HEK293 (cell line): ENCODE measurements around the gene ADRB2.

Source experiments
- CTCF ChIA-PET: fragments of 350-600 bp; formaldehyde crosslinking; extraction: SDS; loops from one replicate; lab custom pipeline; 2021; ENCODE audit warnings: antibody characterized with exemption; lab: Yijun Ruan, JAX
- POLR2A ChIA-PET: fragments of 300-600 bp; formaldehyde crosslinking; extraction: SDS; loops from one replicate; lab custom pipeline; 2020; ENCODE audit warnings: antibody characterized with exemption, inconsistent platforms; lab: Yijun Ruan, JAX
- H3K27ac ChIP-seq: fragments of 200-500 bp; sonication (Bioruptor generic); 2 replicates; pipeline ENCODE4 v1.5.1; 2014; ENCODE audit warnings: low read depth, low read length, control low read depth, inconsistent platforms; ENCODE audit errors: extremely low read depth
- H3K36me3 ChIP-seq, 2 experiments: fragments of 200-500 bp in 1 of 2; sonication (Bioruptor generic) in 1 of 2; 1 replicate in 1 of 2; 2 replicates in 1 of 2; pipeline ENCODE4 v1.5.1; 2014 to 2017; ENCODE audit warnings: inconsistent platforms in 2 of 2, low read length in 2 of 2; ENCODE audit not compliant: control insufficient read depth in 2 of 2, insufficient read depth in 1 of 2
- H3K4me1 ChIP-seq: fragments of 200-500 bp; sonication (Bioruptor generic); 2 replicates; pipeline ENCODE4 v1.5.1; 2014; ENCODE audit warnings: mild to moderate bottlenecking, low read length, inconsistent platforms; ENCODE audit not compliant: control insufficient read depth, insufficient read depth
- H3K4me3 ChIP-seq: 2 replicates; pipeline ENCODE4 v1.5.1; 2011; ENCODE audit warnings: low read depth, mild to moderate bottlenecking, control low read depth, low read length, moderate library complexity
- H3K9me3 ChIP-seq: fragments of 200-500 bp; sonication (Bioruptor generic); 2 replicates; pipeline ENCODE4 v1.5.1; 2014; ENCODE audit warnings: low read depth, low read length, inconsistent platforms; ENCODE audit not compliant: control insufficient read depth, insufficient read depth
- EGR2 ChIP-seq: fragments of 450-650 bp; formaldehyde crosslinking; IDR thresholded peaks from 2 replicates; pipeline ENCODE4 v1.5.1; 2016; ENCODE audit warnings: low read depth, missing biosample characterization, missing genetic modification characterization
- GLIS1 ChIP-seq: fragments of 450-650 bp; formaldehyde crosslinking; IDR thresholded peaks from 2 replicates; pipeline ENCODE4 v1.5.1; 2016; ENCODE audit warnings: missing biosample characterization, missing genetic modification characterization
- PRDM6 ChIP-seq: fragments of 450-650 bp; formaldehyde crosslinking; IDR thresholded peaks from 2 replicates; pipeline ENCODE4 v1.5.1; 2017; ENCODE audit warnings: missing biosample characterization, missing genetic modification characterization
- SP7 ChIP-seq: fragments of 450-650 bp; formaldehyde crosslinking; IDR thresholded peaks from 2 replicates; pipeline ENCODE4 v1.5.1; 2016; ENCODE audit warnings: missing biosample characterization, missing genetic modification characterization
- ZFP41 ChIP-seq: fragments of 450-650 bp; formaldehyde crosslinking; IDR thresholded peaks from 2 replicates; pipeline ENCODE4 v1.5.1; 2016; ENCODE audit warnings: missing biosample characterization, missing genetic modification characterization, borderline replicate concordance
- ZNF10 ChIP-seq: fragments of 450-650 bp; formaldehyde crosslinking; IDR thresholded peaks from 2 replicates; pipeline ENCODE4 v1.5.1; 2017; ENCODE audit warnings: missing biosample characterization, missing genetic modification characterization
- ZNF23 ChIP-seq: fragments of 450-650 bp; formaldehyde crosslinking; IDR thresholded peaks from 2 replicates; pipeline ENCODE4 v1.5.1; 2016; ENCODE audit warnings: missing biosample characterization, missing genetic modification characterization, borderline replicate concordance
- ZNF391 ChIP-seq: fragments of 450-650 bp; formaldehyde crosslinking; IDR thresholded peaks from 2 replicates; pipeline ENCODE4 v1.5.1; 2016; ENCODE audit warnings: low read depth, missing biosample characterization, missing genetic modification characterization, borderline replicate concordance
- ZNF404 ChIP-seq: fragments of 450-650 bp; formaldehyde crosslinking; IDR thresholded peaks from 2 replicates; pipeline ENCODE4 v1.5.1; 2017; ENCODE audit warnings: missing biosample characterization, missing genetic modification characterization
- ZNF548 ChIP-seq: fragments of 450-650 bp; formaldehyde crosslinking; IDR thresholded peaks from 2 replicates; pipeline ENCODE4 v1.5.1; 2016; ENCODE audit warnings: missing biosample characterization, missing genetic modification characterization
- ZNF560 ChIP-seq: fragments of 450-650 bp; formaldehyde crosslinking; IDR thresholded peaks from 2 replicates; pipeline ENCODE4 v1.5.1; 2017; ENCODE audit warnings: missing biosample characterization, missing genetic modification characterization, borderline replicate concordance
- ZNF660 ChIP-seq: fragments of 450-650 bp; IDR thresholded peaks from 2 replicates; pipeline ENCODE4 v1.5.1; 2018; ENCODE audit warnings: missing biosample characterization, mild to moderate bottlenecking, missing genetic modification characterization
- ZNF768 ChIP-seq: fragments of 450-650 bp; formaldehyde crosslinking; IDR thresholded peaks from 2 replicates; pipeline ENCODE4 v1.5.1; 2018; ENCODE audit warnings: missing biosample characterization, mild to moderate bottlenecking, missing genetic modification characterization
- ZSCAN23 ChIP-seq: fragments of 450-650 bp; formaldehyde crosslinking; IDR thresholded peaks from 2 replicates; pipeline ENCODE4 v1.5.1; 2016; ENCODE audit warnings: missing biosample characterization, missing genetic modification characterization
- TF ChIP-seq, protein P1 (sequence below): fragments of 450-650 bp; formaldehyde crosslinking; IDR thresholded peaks from 2 replicates; pipeline ENCODE4 v1.5.1; 2016; ENCODE audit warnings: missing biosample characterization, missing genetic modification characterization, low read depth
- TF ChIP-seq, protein P2 (sequence below): fragments of 450-650 bp; formaldehyde crosslinking; IDR thresholded peaks from 2 replicates; pipeline ENCODE4 v1.5.1; 2016; ENCODE audit warnings: missing biosample characterization, missing genetic modification characterization
- TF ChIP-seq, protein P3 (sequence below): fragments of 450-650 bp; formaldehyde crosslinking; IDR thresholded peaks from 2 replicates; pipeline ENCODE4 v1.5.1; 2016; ENCODE audit warnings: missing biosample characterization, missing genetic modification characterization

The ADRB2 gene

DNA sequence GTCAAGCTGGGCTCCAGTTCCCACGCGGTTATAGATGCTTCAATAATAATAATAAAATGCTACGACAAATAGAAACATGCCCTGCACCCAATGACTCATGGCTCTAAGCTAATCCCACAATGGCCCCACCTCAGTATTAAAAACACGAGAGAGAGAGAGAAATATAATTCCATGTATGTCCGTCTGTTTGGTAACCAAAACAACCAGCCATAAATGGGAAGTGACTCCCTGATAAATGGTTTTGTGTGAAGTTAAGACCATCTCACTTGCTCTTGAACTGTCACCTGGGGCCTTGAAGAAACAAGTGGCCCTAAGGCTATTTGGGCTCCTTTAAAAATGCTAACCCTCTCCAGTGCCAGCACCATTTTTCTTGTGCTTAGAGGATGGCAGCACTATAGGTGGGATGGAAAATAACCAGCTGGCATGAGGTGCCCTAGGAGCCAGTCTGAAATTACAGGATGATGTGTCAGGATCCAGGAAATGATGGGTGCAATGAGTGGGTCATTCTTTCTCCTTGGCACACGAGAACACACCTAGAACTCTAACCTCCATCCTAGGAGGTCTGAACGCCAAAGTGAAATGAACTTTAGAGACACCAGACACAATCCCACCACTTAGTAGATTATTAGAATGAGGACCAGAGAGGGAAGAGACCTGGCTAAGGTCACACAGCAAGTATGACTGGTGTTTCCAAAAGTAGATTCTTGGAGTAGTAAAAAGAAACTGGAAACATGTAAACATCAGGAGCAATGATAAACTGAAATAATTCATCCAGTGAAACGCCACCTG, 35.7 kb upstream of the ADRB2 start:
- Histone ChIP-seq H3K9me3 (no peaks in the 10 kb centered on the region), H3K4me1 (no peaks in the 10 kb centered on the region), H3K4me3 (no peak overlapping the region), H3K27ac (no peak overlapping the region), H3K36me3 (no peaks in the 10 kb centered on the region)
- ChIA-PET POLR2A (no interaction called here), CTCF (interaction anchor here (0.6 to 3.2 kb wide), 5 partner anchors 14 to 167 kb away, joined by 3 to 9 read pairs (median 3); no protein-coding TSS in a partner anchor)
- TF ChIP-seq, protein P1, sequence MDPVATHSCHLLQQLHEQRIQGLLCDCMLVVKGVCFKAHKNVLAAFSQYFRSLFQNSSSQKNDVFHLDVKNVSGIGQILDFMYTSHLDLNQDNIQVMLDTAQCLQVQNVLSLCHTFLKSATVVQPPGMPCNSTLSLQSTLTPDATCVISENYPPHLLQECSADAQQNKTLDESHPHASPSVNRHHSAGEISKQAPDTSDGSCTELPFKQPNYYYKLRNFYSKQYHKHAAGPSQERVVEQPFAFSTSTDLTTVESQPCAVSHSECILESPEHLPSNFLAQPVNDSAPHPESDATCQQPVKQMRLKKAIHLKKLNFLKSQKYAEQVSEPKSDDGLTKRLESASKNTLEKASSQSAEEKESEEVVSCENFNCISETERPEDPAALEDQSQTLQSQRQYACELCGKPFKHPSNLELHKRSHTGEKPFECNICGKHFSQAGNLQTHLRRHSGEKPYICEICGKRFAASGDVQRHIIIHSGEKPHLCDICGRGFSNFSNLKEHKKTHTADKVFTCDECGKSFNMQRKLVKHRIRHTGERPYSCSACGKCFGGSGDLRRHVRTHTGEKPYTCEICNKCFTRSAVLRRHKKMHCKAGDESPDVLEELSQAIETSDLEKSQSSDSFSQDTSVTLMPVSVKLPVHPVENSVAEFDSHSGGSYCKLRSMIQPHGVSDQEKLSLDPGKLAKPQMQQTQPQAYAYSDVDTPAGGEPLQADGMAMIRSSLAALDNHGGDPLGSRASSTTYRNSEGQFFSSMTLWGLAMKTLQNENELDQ (tag by site-specific recombination), result peak; percentile 94
- TF ChIP-seq ZNF768, result 0 out of 2 replicates have a peak, but pooled peaks have one; percentile 13
- no peak for TF ChIP-seq ZNF10

GRCh38 chr5:148791334-148791667, 35.1 kb upstream of the ADRB2 start:
- H3K4me1 ChIP-seq, result no peaks in the 10 kb centered on the region
- no peaks in the 10 kb centered on the region for H3K36me3 ChIP-seq
- no peaks in the 10 kb centered on the region for H3K9me3 ChIP-seq
- CTCF ChIA-PET, result interaction anchor here (0.7 to 0.9 kb wide), 4 partner anchors 15 to 478 kb away, joined by 3 read pairs; no protein-coding TSS in a partner anchor
- H3K27ac ChIP-seq, result no peak overlapping the region
- H3K4me3 ChIP-seq, result no peak overlapping the region
- TF ChIP-seq ZNF391, result no peak
- POLR2A ChIA-PET, result no interaction called here

DNA sequence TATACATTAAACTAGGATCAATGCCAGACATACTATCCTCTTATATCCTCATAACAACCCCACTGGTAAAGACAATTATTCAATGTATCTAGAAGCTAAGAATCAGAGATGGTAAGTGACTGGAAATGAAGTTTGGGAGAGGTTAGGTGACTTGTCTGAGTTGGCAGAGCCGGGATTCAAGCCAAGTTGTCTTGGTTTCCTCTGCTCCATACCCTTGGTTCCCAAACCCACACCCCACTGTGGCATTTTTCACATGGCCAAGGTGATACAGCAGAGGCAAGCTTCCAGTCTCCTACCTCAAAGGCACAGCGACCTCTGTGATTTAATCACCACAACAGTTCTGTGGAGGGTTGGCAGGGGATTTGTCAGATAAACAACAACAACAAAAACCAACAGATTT, 34.7 kb upstream of the ADRB2 start:
- ChIA-PET CTCF (interaction anchor here (0.7 to 0.9 kb wide), 2 partner anchors 30 to 478 kb away, joined by 3 read pairs; no protein-coding TSS in a partner anchor), POLR2A (no interaction called here)
- Histone ChIP-seq H3K9me3 (no peaks in the 10 kb centered on the region), H3K36me3 (no peaks in the 10 kb centered on the region), H3K4me3 (no peak overlapping the region), H3K27ac (no peak overlapping the region), H3K4me1 (no peaks in the 10 kb centered on the region)
- TF ChIP-seq GLIS1 (no peak), ZNF23 (tag by site-specific recombination) (no peak), EGR2 (no peak), SP7 (tag by site-specific recombination) (no peak), ZNF548 (tag by site-specific recombination) (no peak), ZNF560 (tag by site-specific recombination) (no peak), ZNF404 (no peak), ZNF660 (no peak), ZSCAN23 (tag by site-specific recombination) (no peak), ZFP41 (tag by site-specific recombination) (no peak), PRDM6 (no peak)
- TF ChIP-seq, protein P2, sequence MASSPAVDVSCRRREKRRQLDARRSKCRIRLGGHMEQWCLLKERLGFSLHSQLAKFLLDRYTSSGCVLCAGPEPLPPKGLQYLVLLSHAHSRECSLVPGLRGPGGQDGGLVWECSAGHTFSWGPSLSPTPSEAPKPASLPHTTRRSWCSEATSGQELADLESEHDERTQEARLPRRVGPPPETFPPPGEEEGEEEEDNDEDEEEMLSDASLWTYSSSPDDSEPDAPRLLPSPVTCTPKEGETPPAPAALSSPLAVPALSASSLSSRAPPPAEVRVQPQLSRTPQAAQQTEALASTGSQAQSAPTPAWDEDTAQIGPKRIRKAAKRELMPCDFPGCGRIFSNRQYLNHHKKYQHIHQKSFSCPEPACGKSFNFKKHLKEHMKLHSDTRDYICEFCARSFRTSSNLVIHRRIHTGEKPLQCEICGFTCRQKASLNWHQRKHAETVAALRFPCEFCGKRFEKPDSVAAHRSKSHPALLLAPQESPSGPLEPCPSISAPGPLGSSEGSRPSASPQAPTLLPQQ (tag by site-specific recombination), result no peak
- TF ChIP-seq, protein P3, sequence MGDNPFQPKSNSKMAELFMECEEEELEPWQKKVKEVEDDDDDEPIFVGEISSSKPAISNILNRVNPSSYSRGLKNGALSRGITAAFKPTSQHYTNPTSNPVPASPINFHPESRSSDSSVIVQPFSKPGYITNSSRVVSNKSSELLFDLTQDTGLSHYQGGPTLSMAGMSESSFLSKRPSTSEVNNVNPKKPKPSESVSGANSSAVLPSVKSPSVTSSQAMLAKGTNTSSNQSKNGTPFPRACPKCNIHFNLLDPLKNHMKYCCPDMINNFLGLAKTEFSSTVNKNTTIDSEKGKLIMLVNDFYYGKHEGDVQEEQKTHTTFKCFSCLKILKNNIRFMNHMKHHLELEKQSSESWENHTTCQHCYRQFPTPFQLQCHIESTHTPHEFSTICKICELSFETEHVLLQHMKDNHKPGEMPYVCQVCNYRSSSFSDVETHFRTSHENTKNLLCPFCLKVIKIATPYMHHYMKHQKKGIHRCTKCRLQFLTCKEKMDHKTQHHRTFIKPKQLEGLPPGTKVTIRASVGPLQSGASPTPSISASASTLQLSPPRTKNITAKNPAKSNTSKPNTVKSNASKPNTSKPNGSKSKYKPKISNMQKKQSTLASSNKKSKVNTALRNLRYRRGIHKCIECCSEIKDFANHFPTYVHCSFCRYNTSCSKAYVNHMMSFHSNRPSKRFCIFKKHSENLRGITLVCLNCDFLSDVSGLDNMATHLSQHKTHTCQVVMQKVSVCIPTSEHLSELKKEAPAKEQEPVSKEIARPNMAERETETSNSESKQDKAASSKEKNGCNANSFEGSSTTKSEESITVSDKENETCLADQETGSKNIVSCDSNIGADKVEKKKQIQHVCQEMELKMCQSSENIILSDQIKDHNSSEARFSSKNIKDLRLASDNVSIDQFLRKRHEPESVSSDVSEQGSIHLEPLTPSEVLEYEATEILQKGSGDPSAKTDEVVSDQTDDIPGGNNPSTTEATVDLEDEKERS (tag by site-specific recombination), result no peak
